Astrocyte (in vitro differentiated cells and primary cell): ENCODE results near the gene STARD3NL. TPM values are rescaled to one million over a fixed set of nuclear protein-coding genes. Genes with fewer than 3 reads are reported as not detected.
"Not testable (repeated sequence)": the region's sequence is repeated elsewhere in the genome, so short reads cannot be mapped to it uniquely, and the experiment has no call there.

Experiments
- DNase-seq: peaks from one replicate; pipeline ENCODE4 v3.0.0-alpha.2; 2010; ENCODE audit warnings: low read depth
- FAIRE-seq: peaks from 2 replicates; lab custom pipeline; 2011; peaks lifted over from hg19 to GRCh38; lab: Jason Lieb, UNC
- H2AFZ ChIP-seq: 2 replicates; pipeline ENCODE4 v1.6.0; 2012; ENCODE audit warnings: low read depth, low read length, inconsistent platforms
- H3K27ac ChIP-seq: 2 replicates; pipeline ENCODE4 v1.5.1; 2011; ENCODE audit warnings: low read depth, low read length, inconsistent platforms
- H3K27me3 ChIP-seq: 2 replicates; pipeline ENCODE4 v1.6.0; 2011; ENCODE audit warnings: low read length, inconsistent platforms; ENCODE audit not compliant: insufficient read depth
- H3K36me3 ChIP-seq: 2 replicates; pipeline ENCODE4 v1.5.1; 2011; ENCODE audit warnings: low read length, inconsistent platforms; ENCODE audit not compliant: insufficient read depth
- H3K4me1 ChIP-seq: 2 replicates; pipeline ENCODE4 v1.5.1; 2011; ENCODE audit warnings: low read length, inconsistent platforms; ENCODE audit not compliant: insufficient read depth
- H3K4me2 ChIP-seq: 2 replicates; pipeline ENCODE4 v1.6.0; 2012; ENCODE audit warnings: low read length, inconsistent platforms
- H3K4me3 ChIP-seq: 2 replicates; pipeline ENCODE4 v1.5.1; 2011; ENCODE audit warnings: low read depth, mild to moderate bottlenecking, low read length, inconsistent platforms; ENCODE audit not compliant: insufficient read depth
- H3K79me2 ChIP-seq: 2 replicates; pipeline ENCODE4 v1.6.0; 2012; ENCODE audit warnings: mild to moderate bottlenecking, low read length, inconsistent platforms; ENCODE audit not compliant: insufficient read depth
- H3K9ac ChIP-seq: 2 replicates; pipeline ENCODE4 v1.6.0; 2012; ENCODE audit warnings: mild to moderate bottlenecking, low read length, inconsistent platforms
- H3K9me3 ChIP-seq: 2 replicates; pipeline ENCODE4 v1.5.1; 2012; ENCODE audit warnings: low read depth, mild to moderate bottlenecking, low read length, inconsistent platforms; ENCODE audit not compliant: insufficient read depth
- H4K20me1 ChIP-seq: 2 replicates; pipeline ENCODE4 v1.6.0; 2012; ENCODE audit warnings: low read length, inconsistent platforms; ENCODE audit not compliant: insufficient read depth
- H3K27ac Mint-ChIP-seq: one replicate; pipeline ENCODE4 v1.8.0; 2021; ENCODE audit warnings: mild to moderate bottlenecking, mixed read lengths; ENCODE audit not compliant: unreplicated experiment
- H3K27me3 Mint-ChIP-seq: one replicate; pipeline ENCODE4 v1.8.0; 2021; ENCODE audit warnings: low read depth, mixed read lengths; ENCODE audit not compliant: unreplicated experiment
- H3K36me3 Mint-ChIP-seq: one replicate; pipeline ENCODE4 v1.8.0; 2021; ENCODE audit warnings: low read depth, mixed read lengths; ENCODE audit not compliant: unreplicated experiment
- H3K4me1 Mint-ChIP-seq: one replicate; pipeline ENCODE4 v1.8.0; 2021; ENCODE audit warnings: low read depth, mixed read lengths; ENCODE audit not compliant: unreplicated experiment
- H3K4me3 Mint-ChIP-seq: one replicate; pipeline ENCODE4 v1.8.0; 2021; ENCODE audit warnings: mild to moderate bottlenecking, moderate library complexity, mixed read lengths; ENCODE audit not compliant: unreplicated experiment
- H3K9me3 Mint-ChIP-seq: one replicate; pipeline ENCODE4 v1.8.0; 2021; ENCODE audit warnings: mild to moderate bottlenecking, mixed read lengths; ENCODE audit not compliant: unreplicated experiment
- EZH2 ChIP-seq: IDR thresholded peaks from 2 replicates; pipeline ENCODE4 v1.6.1; 2012; ENCODE audit warnings: mild to moderate bottlenecking, low read length, inconsistent platforms; ENCODE audit not compliant: insufficient read depth
- total RNA-seq: library from RNA; stranded (reverse); gene quantifications from 2 replicates; pipeline ENCODE4 v1.2.1, GENCODE V29; 2021
- TF ChIP-seq, protein P1 (sequence below): IDR thresholded peaks from 2 replicates; pipeline ENCODE4 v1.5.1; 2011; ENCODE audit warnings: low read depth, mild to moderate bottlenecking, inconsistent platforms, low read length, moderate library complexity; ENCODE audit not compliant: insufficient read depth

STARD3NL gene
- total RNA-seq, 1 donor from 2014 or later: 85.8 TPM

DNA sequence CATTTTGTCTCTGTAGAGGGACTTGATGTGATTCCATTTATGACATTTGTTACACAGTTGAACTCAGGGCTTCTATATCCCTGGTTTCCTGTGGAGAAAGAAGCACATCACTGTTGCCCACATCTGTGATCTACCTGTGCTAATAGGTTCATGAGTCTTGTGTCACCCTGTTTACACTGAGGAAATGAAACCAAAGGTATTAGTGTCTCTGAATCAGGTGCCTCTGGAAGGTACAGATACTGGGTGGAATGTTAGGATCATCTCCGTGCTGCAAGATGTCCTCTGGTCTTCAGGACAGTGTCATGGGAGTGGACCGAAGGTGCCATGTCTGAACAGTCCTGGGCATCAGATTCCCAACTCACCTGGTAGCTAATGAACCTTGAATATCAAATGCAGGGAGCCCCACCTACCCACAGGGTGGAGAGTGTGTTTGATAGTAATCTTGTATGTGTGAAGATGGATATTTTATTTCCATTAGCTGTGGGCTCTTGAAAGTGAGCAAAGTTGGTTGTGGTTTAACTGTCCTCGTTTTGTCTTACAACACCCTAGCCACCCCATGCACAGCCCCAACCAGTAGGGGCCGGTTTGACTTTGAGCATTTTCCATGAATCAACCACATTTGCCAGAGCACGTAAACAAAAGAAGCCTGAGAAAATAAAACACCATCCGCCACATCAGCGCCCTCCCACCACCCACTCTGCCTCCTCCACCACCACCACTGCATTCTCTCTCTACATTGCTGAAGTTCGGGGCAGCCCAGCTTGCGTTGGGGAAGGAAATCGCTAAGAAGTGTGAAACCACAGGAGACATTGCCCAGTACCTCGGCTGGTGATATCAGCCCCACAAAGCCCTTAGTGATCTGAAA, 54.7 kb downstream of the STARD3NL start:
- Mint-ChIP-seq H3K4me3 (no peak overlapping the region), H3K27me3 (no peaks in the 10 kb centered on the region), H3K9me3 (no peaks in the 10 kb centered on the region), H3K27ac (peak overlapping the region; percentile 89), H3K36me3 (peaks cover 7% of the 10 kb centered on the region), H3K4me1 (peaks cover 22% of the 10 kb centered on the region)
- Histone ChIP-seq H3K79me2 (no peaks in the 10 kb centered on the region), H3K9me3 (no peaks in the 10 kb centered on the region), H4K20me1 (peaks cover 7% of the 10 kb centered on the region), H3K36me3 (peaks cover 6% of the 10 kb centered on the region), H3K4me3 (no peak overlapping the region), H3K9ac (no peak overlapping the region), H3K4me1 (peaks cover 7% of the 10 kb centered on the region), H3K4me2 (no peak overlapping the region), H3K27ac (no peak overlapping the region), H2AFZ (no peak overlapping the region), H3K27me3 (no peaks in the 10 kb centered on the region)
- peak; percentile 71 for DNase-seq
- no peak for FAIRE-seq
- no peak for TF ChIP-seq EZH2
- TF ChIP-seq, protein P1, sequence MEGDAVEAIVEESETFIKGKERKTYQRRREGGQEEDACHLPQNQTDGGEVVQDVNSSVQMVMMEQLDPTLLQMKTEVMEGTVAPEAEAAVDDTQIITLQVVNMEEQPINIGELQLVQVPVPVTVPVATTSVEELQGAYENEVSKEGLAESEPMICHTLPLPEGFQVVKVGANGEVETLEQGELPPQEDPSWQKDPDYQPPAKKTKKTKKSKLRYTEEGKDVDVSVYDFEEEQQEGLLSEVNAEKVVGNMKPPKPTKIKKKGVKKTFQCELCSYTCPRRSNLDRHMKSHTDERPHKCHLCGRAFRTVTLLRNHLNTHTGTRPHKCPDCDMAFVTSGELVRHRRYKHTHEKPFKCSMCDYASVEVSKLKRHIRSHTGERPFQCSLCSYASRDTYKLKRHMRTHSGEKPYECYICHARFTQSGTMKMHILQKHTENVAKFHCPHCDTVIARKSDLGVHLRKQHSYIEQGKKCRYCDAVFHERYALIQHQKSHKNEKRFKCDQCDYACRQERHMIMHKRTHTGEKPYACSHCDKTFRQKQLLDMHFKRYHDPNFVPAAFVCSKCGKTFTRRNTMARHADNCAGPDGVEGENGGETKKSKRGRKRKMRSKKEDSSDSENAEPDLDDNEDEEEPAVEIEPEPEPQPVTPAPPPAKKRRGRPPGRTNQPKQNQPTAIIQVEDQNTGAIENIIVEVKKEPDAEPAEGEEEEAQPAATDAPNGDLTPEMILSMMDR: no peak

- FAIRE-seq, H3K9ac ChIP-seq, H3K27ac ChIP-seq: not testable (repeated sequence)
These were observed 56.7 kb downstream of the STARD3NL start for GRCh38 chr7:38234759-38235158.

DNA sequence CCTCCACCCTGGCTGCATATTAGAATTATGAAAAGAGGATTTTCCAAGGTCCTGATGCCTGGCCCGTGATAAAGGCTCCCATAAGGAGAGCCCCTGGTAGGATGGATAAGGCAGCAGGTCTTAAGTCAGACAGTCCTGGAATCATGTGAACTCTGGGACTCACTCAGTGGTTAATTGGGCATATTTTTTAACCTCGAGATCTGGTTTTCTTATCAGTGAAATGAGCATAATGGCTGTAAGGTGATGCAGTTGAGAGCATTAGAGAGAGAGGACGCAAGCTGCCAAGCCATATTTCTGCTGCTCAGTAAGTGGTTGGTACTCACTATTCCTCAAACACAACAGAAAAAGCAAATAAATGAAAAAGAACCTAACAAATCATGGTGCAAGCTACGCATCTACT, 57.6 kb downstream of the STARD3NL start:
- Histone ChIP-seq H3K27me3 (no peaks in the 10 kb centered on the region), H3K79me2 (no peaks in the 10 kb centered on the region), H3K4me2 (no peak overlapping the region), H3K9me3 (no peaks in the 10 kb centered on the region), H3K4me1 (no peaks in the 10 kb centered on the region), H4K20me1 (no peaks in the 10 kb centered on the region), H3K36me3 (no peaks in the 10 kb centered on the region), H3K4me3 (no peak overlapping the region), H2AFZ (no peak overlapping the region), H3K9ac (no peak overlapping the region), H3K27ac (no peak overlapping the region)
- Mint-ChIP-seq H3K4me1 (peaks cover 9% of the 10 kb centered on the region), H3K36me3 (peaks cover 7% of the 10 kb centered on the region), H3K27me3 (no peaks in the 10 kb centered on the region), H3K27ac (no peak overlapping the region), H3K9me3 (no peaks in the 10 kb centered on the region), H3K4me3 (no peak overlapping the region)
- DNase-seq (no peak), FAIRE-seq (no peak)
- TF ChIP-seq, protein P1: no peak
- no peak for TF ChIP-seq EZH2

More at GRCh38 chr7:38234759-38235158, 56.7 kb downstream of the STARD3NL start:
- not testable (repeated sequence) for DNase-seq, H3K9me3 ChIP-seq, H3K4me1 ChIP-seq, H3K27me3 Mint-ChIP-seq, H3K79me2 ChIP-seq, H2AFZ ChIP-seq, H3K36me3 Mint-ChIP-seq, H3K27ac Mint-ChIP-seq, H3K4me2 ChIP-seq, H3K36me3 ChIP-seq, H4K20me1 ChIP-seq, H3K4me3 Mint-ChIP-seq, H3K4me3 ChIP-seq, H3K9me3 Mint-ChIP-seq, H3K27me3 ChIP-seq
- peaks cover 14% of the 10 kb centered on the region for H3K4me1 Mint-ChIP-seq

DNA sequence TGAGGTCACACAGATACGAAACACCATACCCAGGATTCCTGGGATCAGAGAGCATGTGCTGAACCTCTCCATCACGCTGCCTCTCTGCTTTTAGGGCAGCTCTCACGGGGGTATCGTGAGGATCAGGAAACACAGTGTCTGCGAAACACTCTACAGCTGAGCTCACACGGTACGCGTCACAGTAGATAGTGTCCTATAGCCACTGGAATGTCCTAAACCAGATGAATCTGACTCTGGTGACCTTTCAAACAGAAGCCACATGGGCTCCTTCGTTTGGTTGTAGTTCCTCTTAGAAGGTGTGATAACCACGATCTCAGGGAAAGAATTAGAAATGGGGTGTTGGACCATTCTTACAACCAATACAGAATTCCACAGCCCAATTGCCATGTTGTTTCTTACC, 61.1 kb downstream of the STARD3NL start:
- not testable (repeated sequence) for H3K36me3 Mint-ChIP-seq, H2AFZ ChIP-seq

More for the DNA sequence above, 61.1 kb downstream of the STARD3NL start:
- H3K9me3 Mint-ChIP-seq, H3K4me3 ChIP-seq, H3K4me2 ChIP-seq, H3K27me3 Mint-ChIP-seq, H3K79me2 ChIP-seq, FAIRE-seq, H3K4me1 Mint-ChIP-seq, H3K27me3 ChIP-seq, H3K27ac Mint-ChIP-seq, DNase-seq, H3K9ac ChIP-seq, H3K4me3 Mint-ChIP-seq, H3K4me1 ChIP-seq, H3K9me3 ChIP-seq, H3K36me3 ChIP-seq, H3K27ac ChIP-seq, H4K20me1 ChIP-seq: not testable (repeated sequence)
